ENCODE results near the gene WLS.

Gene WLS

DNA sequence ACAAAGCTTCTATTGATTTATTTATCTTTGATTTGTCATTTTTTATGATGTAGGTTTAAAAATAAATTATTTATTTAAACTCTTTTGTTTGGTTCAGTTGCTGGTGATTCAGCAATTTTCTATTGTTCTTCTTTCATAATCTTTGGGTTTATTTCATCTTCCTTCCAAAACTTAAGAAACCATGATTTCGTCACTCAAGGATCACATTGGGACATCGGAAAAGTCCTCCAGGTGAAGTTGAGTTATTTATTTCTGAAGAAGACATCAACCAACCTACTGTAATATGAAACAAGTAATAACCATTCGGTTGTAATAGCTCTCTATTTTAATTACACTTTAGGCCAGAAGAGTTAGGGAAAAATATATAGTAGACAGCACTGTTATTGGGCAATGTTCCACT is 23.0 kb upstream of the WLS start:
- TF ChIP-seq, protein P1, sequence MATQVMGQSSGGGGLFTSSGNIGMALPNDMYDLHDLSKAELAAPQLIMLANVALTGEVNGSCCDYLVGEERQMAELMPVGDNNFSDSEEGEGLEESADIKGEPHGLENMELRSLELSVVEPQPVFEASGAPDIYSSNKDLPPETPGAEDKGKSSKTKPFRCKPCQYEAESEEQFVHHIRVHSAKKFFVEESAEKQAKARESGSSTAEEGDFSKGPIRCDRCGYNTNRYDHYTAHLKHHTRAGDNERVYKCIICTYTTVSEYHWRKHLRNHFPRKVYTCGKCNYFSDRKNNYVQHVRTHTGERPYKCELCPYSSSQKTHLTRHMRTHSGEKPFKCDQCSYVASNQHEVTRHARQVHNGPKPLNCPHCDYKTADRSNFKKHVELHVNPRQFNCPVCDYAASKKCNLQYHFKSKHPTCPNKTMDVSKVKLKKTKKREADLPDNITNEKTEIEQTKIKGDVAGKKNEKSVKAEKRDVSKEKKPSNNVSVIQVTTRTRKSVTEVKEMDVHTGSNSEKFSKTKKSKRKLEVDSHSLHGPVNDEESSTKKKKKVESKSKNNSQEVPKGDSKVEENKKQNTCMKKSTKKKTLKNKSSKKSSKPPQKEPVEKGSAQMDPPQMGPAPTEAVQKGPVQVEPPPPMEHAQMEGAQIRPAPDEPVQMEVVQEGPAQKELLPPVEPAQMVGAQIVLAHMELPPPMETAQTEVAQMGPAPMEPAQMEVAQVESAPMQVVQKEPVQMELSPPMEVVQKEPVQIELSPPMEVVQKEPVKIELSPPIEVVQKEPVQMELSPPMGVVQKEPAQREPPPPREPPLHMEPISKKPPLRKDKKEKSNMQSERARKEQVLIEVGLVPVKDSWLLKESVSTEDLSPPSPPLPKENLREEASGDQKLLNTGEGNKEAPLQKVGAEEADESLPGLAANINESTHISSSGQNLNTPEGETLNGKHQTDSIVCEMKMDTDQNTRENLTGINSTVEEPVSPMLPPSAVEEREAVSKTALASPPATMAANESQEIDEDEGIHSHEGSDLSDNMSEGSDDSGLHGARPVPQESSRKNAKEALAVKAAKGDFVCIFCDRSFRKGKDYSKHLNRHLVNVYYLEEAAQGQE (IDR thresholded peaks at IDR 0.05; ENCODE audit: low read depth), result no peak

DNA sequence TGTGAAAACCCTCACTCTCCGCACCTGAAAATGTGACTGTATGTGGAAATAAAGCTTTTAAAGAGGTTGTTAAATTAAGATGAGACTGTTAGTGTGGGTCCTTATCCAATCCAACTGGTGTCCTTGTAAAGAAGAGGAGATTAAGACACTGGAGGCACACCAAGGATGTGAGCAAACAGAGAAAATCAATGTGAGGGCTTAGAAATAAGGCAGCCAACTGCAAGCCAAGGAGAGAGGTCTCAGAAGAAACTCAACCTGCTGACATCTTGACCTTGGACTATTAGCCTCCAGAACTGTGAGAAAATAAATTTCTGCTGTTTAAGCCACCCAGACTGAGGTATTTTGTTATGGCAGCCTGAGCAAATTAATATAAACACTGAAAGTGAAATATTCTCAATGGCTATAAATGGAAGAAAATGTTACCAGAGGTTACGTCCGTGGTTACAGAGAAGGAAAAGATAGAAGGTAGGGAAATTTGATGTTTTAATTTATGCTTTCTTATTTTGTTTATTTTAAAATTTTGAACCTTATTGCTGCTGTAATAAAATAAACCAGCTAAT is 22.4 kb upstream of the WLS start:
- TF ChIP-seq, protein P1 (IDR thresholded peaks at IDR 0.05; ENCODE audit: low read depth), result no peak
- TF ChIP-seq TCF12 (IDR thresholded peaks at IDR 0.05; ENCODE audit: low read depth) (no peak), NFIC (IDR thresholded peaks at IDR 0.05) (no peak), EP300 (IDR thresholded peaks at IDR 0.05; ENCODE audit: borderline replicate concordance) (no peak), MAX (IDR thresholded peaks at IDR 0.05) (no peak), RAD21 (IDR thresholded peaks at IDR 0.05; ENCODE audit: low read depth) (no peak), ZBTB7A (IDR thresholded peaks at IDR 0.05; ENCODE audit: low read depth) (no peak), TEAD4 (IDR thresholded peaks at IDR 0.05) (no peak)

DNA sequence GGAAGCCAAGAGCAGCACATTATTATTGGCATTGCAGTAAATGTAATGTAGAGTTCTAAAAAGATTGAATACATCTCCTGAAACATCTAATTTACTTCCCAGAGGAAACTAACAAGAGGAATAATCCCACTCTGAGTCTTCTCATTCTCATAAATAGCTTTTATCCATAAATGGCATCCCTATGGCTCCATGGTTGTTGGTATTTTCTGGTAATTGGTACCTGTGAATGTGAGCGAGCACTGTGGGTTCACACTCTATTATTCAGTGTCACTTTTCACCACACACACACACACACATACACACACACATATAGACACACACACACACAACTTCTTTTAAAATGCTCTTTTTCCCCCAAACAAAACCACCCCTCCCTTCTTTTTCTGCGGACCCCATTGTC is 4.7 kb upstream of the WLS start:
- no peak for TF ChIP-seq FOXM1 (IDR thresholded peaks at IDR 0.05; ENCODE audit: borderline replicate concordance, low read depth)
- no peak for TF ChIP-seq ZBTB7A (IDR thresholded peaks at IDR 0.05; ENCODE audit: low read depth)
- TF ChIP-seq, protein P1 (IDR thresholded peaks at IDR 0.05; ENCODE audit: low read depth), result no peak
- TF ChIP-seq TAF1 (IDR thresholded peaks at IDR 0.05; ENCODE audit: low read depth), result no peak

DNA sequence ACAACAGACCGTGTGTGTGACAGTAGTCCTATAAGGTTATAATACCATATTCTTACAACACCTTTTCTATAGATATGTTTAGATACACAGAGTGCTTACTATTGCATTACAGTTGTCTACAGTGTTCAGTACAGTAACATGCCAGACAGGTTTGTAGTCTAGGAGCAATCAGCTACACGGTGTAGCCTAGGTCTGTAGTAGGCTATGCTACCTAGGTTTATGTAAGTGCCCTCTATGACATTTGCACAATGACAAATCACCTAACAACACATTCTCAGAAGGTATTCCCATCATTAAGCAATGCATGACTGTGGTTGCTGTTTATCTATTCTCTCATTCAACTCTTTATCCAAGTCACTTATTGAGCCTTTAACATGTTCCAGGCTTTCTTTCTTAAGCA is 1.8 kb upstream of the WLS start:
- TF ChIP-seq EP300 (IDR thresholded peaks at IDR 0.05; ENCODE audit: borderline replicate concordance), result no peak
- no peak for TF ChIP-seq EGR1 (IDR thresholded peaks at IDR 0.05)
- no peak for TF ChIP-seq ZBTB7A (IDR thresholded peaks at IDR 0.05; ENCODE audit: low read depth)

DNA sequence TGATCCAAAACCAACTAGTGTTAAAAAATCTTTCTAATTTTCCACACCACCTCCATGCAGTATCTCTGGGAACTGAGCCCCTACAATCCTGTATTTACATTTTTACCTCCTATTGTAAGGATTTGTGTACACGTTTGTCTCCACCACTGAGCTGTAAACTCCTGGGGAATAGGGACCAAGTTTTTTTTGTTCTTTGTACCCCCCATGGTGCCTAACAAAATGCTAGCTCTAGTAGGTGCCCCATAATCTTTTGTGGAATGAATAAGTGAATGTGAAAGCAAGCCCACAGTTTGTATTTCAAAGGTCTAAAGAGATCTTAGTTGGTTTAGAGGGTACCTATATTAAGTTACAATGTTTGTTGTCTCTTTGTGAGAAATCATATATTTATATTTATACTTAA is 879 bp upstream of the WLS start:
- TF ChIP-seq RAD21 (IDR thresholded peaks at IDR 0.05; ENCODE audit: low read depth) (no peak), TEAD4 (IDR thresholded peaks at IDR 0.05) (no peak), YY1 (IDR thresholded peaks at IDR 0.05; ENCODE audit: low read depth) (no peak), MAX (IDR thresholded peaks at IDR 0.05) (no peak), NFIC (IDR thresholded peaks at IDR 0.05) (no peak), EGR1 (IDR thresholded peaks at IDR 0.05) (no peak), TCF12 (IDR thresholded peaks at IDR 0.05; ENCODE audit: low read depth) (no peak), EP300 (IDR thresholded peaks at IDR 0.05; ENCODE audit: borderline replicate concordance) (no peak), ZBTB7A (IDR thresholded peaks at IDR 0.05; ENCODE audit: low read depth) (no peak), TAF1 (IDR thresholded peaks at IDR 0.05; ENCODE audit: low read depth) (no peak), CREB1 (IDR thresholded peaks at IDR 0.05; ENCODE audit: low read depth) (no peak), CEBPB (IDR thresholded peaks at IDR 0.05) (no peak), FOXM1 (IDR thresholded peaks at IDR 0.05; ENCODE audit: borderline replicate concordance, low read depth) (no peak)
- TF ChIP-seq, protein P2, sequence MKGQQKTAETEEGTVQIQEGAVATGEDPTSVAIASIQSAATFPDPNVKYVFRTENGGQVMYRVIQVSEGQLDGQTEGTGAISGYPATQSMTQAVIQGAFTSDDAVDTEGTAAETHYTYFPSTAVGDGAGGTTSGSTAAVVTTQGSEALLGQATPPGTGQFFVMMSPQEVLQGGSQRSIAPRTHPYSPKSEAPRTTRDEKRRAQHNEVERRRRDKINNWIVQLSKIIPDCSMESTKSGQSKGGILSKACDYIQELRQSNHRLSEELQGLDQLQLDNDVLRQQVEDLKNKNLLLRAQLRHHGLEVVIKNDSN (IDR thresholded peaks at IDR 0.05), result no peak
- TF ChIP-seq, protein P1 (IDR thresholded peaks at IDR 0.05; ENCODE audit: low read depth), result no peak
